Activated CD4-positive, CD25-positive, alpha-beta regulatory T cell treated with anti-CD3 and anti-CD28 coated beads, Interleukin-2, amount 50 U/mL, for 72 hours (primary cell): ENCODE measurements around the gene LTBP4.
"Not testable (repeated sequence)": the region's sequence is repeated elsewhere in the genome, so short reads cannot be mapped to it uniquely, and the experiment has no call there.

Source experiments
- DNase-seq: peaks from one replicate; pipeline ENCODE4 v3.0.0; 2021

The LTBP4 gene

GRCh38 chr19:40632311-40633036 lies 31.3 kb downstream of the LTBP4 start:
- no peak for DNase-seq

GRCh38 chr19:40633207-40633606 lies 32.0 kb downstream of the LTBP4 start:
- no peak for DNase-seq

GRCh38 chr19:40638327-40638726 lies 37.2 kb downstream of the LTBP4 start:
- DNase-seq: no peak

- DNase-seq: no peak
Observed at GRCh38 chr19:40639638-40639982, 38.4 kb downstream of the LTBP4 start.

GRCh38 chr19:40640744-40641143 lies 39.6 kb downstream of the LTBP4 start:
- DNase-seq: no peak

GRCh38 chr19:40641281-40641680 lies 40.1 kb downstream of the LTBP4 start:
- no peak for DNase-seq

- no peak for DNase-seq
Observed at GRCh38 chr19:40642051-40642706, 41.0 kb downstream of the LTBP4 start.

- no peak for DNase-seq
Observed at GRCh38 chr19:40642757-40643305, 41.7 kb downstream of the LTBP4 start.

- no peak for DNase-seq
Observed at GRCh38 chr19:40646743-40647254, 45.6 kb downstream of the LTBP4 start.

- not testable (repeated sequence) for DNase-seq
Observed at GRCh38 chr19:40649903-40650675, 48.9 kb downstream of the LTBP4 start.

GRCh38 chr19:40650749-40651305 lies 49.7 kb downstream of the LTBP4 start:
- DNase-seq: no peak

- DNase-seq: not testable (repeated sequence)
Observed at GRCh38 chr19:40652303-40652702, 51.1 kb downstream of the LTBP4 start.

- DNase-seq: not testable (repeated sequence)
Observed at GRCh38 chr19:40655684-40656083, 54.5 kb downstream of the LTBP4 start.

GRCh38 chr19:40658031-40658430 lies 56.9 kb downstream of the LTBP4 start:
- no peak for DNase-seq

GRCh38 chr19:40659116-40659515 lies 57.9 kb downstream of the LTBP4 start:
- no peak for DNase-seq

GRCh38 chr19:40659566-40659965 lies 58.4 kb downstream of the LTBP4 start:
- no peak for DNase-seq

GRCh38 chr19:40661616-40662015 lies 60.4 kb downstream of the LTBP4 start:
- DNase-seq: no peak

GRCh38 chr19:40662925-40663694 lies 61.9 kb downstream of the LTBP4 start:
- peak; percentile 97 for DNase-seq

- DNase-seq: no peak
Observed at GRCh38 chr19:40663695-40664692, 62.8 kb downstream of the LTBP4 start.

GRCh38 chr19:40666803-40667438 lies 65.8 kb downstream of the LTBP4 start:
- DNase-seq: no peak
